Epithelial cell of proximal tubule (primary cell): ENCODE measurements around the gene BTBD19. TPM values are rescaled to one million over a fixed set of nuclear protein-coding genes. Genes with fewer than 3 reads are reported as not detected.

Source experiments
- DNase-seq: peaks from one replicate; pipeline ENCODE4 v3.0.0-alpha.2; 2011; ENCODE audit warnings: low read depth
- H3K4me3 ChIP-seq: 2 replicates; pipeline ENCODE4 v1.5.1; 2011; ENCODE audit warnings: low read depth, mild to moderate bottlenecking, low read length
- total RNA-seq: library from RNA; depleted of rRNA; stranded (reverse); fragments of >200 nt; gene quantifications from 2 replicates; pipeline ENCODE4 v1.2.3, GENCODE V29; 2015
- TF ChIP-seq, protein P1 (sequence below): conservative IDR thresholded peaks from 2 replicates; pipeline ENCODE4 v1.5.1; 2012; ENCODE audit warnings: low read depth, mild to moderate bottlenecking, low read length

BTBD19 gene
- total RNA-seq, 1 donor from 2014 or later, result 0.29 TPM

DNA sequence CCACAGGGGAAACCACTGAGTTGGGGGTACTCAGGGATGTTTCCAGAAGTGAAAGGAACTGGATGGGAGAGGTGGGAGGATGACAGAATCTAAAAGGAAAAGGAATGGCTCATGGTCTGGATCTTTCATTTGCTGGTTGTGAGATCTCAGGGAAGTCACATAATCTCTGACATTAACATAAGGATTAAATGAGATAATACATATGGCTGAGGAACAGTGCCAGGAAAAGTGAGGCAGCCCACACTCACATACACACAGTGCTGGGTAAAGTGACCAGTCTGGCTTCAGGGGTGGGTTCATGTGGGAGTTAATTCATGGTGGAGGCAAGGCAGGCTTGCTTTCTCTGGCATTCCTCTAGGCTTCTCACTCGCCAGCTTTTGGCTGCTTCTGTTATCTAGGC, 38.7 kb downstream of the BTBD19 start:
- TF ChIP-seq, protein P1, sequence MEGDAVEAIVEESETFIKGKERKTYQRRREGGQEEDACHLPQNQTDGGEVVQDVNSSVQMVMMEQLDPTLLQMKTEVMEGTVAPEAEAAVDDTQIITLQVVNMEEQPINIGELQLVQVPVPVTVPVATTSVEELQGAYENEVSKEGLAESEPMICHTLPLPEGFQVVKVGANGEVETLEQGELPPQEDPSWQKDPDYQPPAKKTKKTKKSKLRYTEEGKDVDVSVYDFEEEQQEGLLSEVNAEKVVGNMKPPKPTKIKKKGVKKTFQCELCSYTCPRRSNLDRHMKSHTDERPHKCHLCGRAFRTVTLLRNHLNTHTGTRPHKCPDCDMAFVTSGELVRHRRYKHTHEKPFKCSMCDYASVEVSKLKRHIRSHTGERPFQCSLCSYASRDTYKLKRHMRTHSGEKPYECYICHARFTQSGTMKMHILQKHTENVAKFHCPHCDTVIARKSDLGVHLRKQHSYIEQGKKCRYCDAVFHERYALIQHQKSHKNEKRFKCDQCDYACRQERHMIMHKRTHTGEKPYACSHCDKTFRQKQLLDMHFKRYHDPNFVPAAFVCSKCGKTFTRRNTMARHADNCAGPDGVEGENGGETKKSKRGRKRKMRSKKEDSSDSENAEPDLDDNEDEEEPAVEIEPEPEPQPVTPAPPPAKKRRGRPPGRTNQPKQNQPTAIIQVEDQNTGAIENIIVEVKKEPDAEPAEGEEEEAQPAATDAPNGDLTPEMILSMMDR, result no peak
- no peak overlapping the region for H3K4me3 ChIP-seq
- DNase-seq, result no peak

DNA sequence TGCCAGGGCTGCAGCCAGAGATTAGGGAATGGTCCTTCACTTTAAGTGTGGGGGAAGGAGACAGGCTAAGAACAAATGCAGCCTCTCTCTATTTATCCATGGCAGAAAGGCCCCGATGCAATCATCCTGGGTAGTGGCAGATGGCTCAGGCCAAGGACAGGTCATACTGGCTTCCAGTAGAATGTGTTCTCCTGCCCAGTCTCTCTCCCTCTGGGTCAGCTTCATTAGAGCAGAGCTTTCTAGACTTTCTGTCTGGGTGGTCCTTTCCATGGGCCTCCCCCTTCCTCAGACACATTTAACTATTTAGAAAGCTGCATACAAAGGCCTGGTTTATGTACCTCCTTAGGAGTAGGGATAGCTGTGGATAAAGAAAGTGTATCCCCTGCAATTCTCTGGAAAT, 39.5 kb downstream of the BTBD19 start:
- TF ChIP-seq, protein P1, result no peak
- DNase-seq, result no peak
- no peak overlapping the region for H3K4me3 ChIP-seq

DNA sequence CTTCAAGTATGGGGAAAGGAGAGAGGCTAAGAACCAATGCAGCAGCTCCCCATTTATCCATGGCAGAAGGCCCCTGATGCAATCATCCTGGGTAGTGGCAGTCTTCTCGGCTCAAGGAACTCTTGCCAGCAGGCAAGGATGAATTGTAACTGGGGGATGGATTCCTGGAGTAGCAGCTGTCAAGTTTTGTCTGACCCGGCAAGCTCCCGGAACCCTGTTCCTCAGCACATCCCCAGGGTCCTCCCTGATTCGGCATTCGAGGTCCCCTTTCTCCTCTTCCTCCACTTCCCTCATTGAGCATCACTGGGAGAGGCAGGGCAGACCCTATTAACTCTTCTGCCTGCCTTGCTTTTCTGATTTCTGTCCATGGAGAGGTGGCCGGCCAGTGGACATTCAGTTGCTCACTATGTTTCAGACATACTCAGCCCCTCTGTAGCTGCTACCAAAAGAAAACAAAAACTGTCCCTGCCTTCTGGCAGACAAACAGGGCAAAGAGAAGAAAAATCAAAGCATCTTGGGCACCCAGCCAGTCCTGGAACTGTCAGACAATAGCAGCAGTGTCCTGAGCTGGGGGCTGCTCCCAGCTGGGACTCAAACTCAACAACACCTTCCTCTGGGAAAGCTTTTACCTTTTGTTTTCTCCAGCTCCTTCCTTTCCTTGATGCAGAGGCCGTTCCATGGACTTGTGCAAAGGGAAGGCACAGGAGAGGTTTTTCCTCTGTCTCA, 40.3 kb downstream of the BTBD19 start:
- no peak for DNase-seq
- TF ChIP-seq, protein P1, result no peak
- H3K4me3 ChIP-seq, result no peak overlapping the region

DNA sequence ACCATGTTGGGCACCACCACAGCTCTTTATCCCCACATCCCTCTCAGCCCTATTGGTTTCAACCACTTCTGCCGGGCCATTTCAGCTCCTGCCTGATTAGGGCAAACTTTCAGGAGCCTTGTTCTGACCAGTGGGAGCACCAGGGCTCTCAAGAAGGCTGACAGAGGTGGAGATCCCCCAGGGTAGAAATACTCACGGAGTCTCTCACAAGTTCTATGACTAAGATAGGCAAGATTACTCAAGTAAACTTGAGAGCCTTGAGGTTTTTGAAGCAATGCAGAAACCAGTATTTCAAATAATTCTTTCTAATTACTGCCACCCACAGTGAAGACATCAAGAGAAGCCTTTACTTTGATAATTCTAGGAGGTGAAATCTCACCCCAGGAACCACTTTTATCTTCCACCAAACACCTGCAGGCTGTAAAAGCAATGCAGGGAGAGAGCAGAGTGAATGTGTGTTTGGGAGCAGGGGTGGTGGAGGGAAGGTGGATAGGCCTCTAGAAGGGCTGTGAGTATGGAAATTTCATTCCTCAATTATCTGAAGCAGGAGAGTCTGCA, 41.3 kb downstream of the BTBD19 start:
- DNase-seq, result no peak
- TF ChIP-seq, protein P1, result no peak
- no peak overlapping the region for H3K4me3 ChIP-seq

DNA sequence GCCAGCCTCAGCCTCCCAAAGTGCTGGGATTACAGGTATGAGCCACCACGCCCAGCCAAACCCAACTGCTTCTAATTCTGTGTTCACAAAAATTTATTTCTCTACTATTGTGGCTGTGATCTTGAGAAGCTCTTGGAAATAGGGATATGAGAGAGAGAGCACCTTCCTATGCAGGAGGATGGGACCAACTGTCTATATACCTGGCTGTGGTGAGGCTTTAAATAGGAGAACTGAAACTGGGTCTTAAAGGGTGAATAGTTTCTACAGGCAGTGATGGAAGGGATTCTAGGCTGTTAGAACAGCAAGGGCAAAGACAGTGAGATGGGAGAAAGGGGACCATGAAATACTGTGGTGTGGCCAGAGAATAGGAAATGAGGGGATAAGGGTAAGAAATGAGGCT, 43.0 kb downstream of the BTBD19 start:
- TF ChIP-seq, protein P1, result no peak
- no peak for DNase-seq
- H3K4me3 ChIP-seq, result no peak overlapping the region

DNA sequence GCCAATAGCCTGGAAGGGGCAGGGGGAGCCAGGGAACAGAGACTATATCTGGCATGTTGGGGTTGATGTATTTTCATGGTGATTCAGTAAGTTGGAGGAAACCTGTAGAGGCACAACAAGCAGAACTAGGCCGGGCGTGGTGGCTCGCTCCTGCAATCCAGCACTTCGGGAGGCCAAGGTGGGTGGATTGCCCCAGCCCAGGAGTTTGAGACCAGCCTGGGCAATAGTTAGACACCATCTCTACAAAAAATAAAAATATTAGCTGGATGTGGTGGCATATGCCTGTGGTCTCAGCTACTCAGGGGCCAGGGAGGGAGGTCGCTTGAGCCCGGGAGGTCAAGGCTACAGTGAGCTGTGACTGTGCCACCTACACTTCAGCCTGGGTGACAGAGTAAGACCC, 44.9 kb downstream of the BTBD19 start:
- no peak overlapping the region for H3K4me3 ChIP-seq
- DNase-seq, result no peak

DNA sequence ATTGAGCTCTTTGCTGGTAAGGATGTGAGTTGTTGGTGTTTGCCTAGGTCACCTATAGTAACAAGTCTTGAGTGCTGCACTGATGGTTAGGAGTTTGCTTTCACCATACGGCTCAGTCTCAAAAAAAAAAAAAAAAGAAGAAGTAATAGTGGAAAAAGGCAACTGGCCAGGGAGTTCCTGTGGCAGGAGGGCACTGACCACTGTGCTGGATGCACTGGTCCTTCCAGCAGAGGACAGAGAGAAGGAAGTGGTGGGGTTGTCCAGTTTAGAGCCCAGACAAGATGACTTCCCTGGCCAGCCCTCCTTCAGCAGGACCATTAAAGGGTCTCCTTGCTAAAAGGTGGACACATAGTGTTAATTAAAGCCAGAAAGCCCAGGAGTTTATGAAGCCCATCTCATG, 46.6 kb downstream of the BTBD19 start:
- no peak overlapping the region for H3K4me3 ChIP-seq
- TF ChIP-seq, protein P1, result no peak
- no peak for DNase-seq

More for the DNA sequence above, 44.9 kb downstream of the BTBD19 start:
- TF ChIP-seq, protein P1, result no peak
